GM18505 (cell line): ENCODE results near the gene RAMAC.
"Not testable (repeated sequence)": the region's sequence is repeated elsewhere in the genome, so short reads cannot be mapped to it uniquely, and the experiment has no call there.

Source experiments
- ATAC-seq: cut with Tn5 transposase; IDR thresholded peaks from one replicate; pipeline ENCODE4 v1.9.1; 2021; ENCODE audit not compliant: unreplicated experiment
- POLR2A ChIP-seq: IDR thresholded peaks from 4 replicates; pipeline ENCODE4 v1.6.1; 2011; ENCODE audit warnings: borderline replicate concordance; ENCODE audit not compliant: insufficient read depth, insufficient read length; ENCODE audit errors: extremely low read depth

The RAMAC gene

DNA sequence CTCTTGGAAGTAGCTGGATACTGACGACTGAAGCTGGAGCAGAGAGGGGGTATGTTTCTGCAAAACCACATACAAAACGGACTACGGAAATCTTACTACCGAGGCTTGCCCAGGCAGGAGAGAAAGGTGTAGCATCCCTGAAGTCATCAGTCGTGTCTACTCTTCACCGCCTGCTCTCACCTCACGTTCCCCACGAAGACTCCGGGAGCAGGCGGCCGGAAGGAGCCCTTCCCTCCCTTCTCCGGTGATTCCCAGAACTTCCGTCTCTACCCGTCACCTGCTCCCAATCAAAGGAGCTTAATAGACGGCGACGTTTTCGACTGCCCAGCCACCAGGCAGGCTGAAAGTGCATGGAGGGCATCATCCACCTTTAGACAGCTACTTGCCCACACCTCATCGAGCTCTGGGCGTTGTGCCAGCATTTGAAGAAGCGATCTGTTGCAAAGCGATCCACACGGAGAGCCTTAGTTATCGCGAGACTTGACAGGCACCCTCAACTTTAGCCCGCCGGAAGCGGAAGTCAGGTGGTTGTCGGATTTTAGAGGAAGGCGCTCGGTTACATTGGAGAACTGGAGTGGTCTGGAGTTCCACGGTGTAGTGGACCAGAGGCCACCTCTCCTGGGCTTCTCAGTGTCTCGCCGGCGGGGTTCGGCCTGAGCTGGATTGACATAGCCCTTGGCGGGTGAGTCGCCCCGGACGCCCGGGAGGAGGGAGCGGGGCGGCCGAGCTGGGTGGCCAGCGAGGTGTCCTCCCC lies at the start of gene RAMAC:
Gene RAMAC, plus strand, starts transcription at position 523 of the 754 bp plus-strand sequence. CDS start 2,809 bp downstream, outside the sequence.
- peak; percentile 84 for ATAC-seq
- peak; percentile 77 for TF ChIP-seq POLR2A

DNA sequence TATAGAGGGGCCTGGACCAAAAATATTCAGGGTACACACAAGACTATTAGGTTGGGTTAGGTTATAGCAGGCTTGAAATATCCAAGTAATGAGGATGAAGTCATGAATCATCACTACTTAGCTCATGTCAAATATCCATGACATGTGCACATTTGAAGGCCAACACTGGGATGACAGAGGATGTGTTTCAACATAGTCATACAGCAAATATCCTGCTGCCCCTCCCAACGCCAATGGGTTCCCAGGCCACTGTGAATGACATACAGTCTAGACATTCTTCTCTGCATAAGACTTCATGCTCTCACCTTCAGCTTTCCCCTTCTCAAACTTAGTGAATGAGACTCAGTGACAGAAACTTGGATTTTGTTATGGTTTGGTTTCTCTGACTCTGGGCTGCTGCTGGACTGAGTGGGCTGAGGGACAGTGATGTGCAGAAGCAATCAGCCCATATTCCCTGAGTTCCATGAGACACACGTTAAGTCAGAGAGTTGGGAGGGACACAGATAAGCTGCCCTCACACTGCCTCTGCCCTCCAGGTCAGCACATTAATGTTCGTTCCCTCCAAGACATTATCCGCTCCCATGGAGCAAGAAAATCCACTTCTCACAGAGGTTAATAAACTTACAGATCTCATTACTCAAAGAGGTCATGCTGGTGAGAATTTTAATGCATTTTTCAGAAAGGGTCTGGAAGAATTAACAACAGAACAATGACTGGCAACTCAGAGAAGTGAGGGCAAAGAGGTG lies 48.9 kb upstream of the RAMAC start:
- TF ChIP-seq POLR2A: no peak
- no peak for ATAC-seq

DNA sequence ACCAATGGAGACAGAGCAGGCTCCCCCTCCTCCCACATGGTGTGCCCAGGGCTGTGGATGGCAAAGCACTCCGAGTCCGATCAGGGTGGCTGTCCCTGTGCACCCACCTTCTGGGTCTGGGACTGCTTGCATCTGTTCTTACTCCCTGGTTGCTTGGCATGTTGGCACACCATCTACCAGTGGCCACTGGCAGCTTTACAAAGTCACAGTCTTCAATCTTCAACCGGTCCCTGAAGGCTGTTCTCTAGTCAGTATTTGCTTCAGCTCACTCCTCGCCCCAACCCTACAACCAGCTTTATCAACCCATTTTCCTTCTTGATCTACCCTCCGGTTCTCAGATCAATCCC lies 48.3 kb upstream of the RAMAC start:
- TF ChIP-seq POLR2A: no peak
- ATAC-seq: no peak

DNA sequence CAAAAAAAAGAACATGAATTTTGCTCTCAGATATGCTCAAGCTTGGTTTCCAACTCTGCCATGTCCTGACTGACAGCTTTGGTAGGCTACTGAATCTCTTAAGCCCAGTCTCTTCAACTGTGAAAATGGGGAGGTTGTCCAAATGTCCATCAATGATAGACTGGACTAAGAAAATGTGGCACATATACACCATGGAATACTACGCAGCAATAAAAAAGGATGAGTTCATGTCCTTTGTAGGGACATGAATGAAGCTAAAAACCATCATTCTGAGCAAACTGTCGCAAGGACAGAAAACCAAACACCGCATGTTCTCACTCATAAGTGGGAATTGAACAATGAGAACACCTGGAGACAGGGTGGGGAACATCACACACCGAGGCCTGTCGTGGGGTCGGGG lies 46.3 kb upstream of the RAMAC start:
- ATAC-seq: not testable (repeated sequence)

DNA sequence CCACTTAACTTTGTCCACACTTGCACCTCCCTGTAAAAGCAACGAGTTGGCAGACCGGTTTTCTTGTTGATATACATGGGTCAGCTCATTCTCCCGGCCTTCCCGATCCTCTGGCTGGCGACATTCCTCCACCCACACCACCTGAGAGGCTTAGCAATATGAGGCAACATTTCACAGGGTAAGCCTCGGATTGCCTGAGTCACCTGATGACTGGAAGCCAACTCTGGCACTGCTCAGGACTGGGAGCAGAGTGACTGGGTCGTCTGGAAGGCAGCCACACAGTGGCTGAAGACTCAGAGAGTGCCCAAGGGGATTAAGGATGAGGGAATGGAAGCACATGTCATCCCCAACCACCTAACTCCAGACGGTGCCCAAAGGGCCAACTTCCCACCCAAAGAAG lies 43.3 kb upstream of the RAMAC start:
- no peak for TF ChIP-seq POLR2A
- ATAC-seq: no peak

DNA sequence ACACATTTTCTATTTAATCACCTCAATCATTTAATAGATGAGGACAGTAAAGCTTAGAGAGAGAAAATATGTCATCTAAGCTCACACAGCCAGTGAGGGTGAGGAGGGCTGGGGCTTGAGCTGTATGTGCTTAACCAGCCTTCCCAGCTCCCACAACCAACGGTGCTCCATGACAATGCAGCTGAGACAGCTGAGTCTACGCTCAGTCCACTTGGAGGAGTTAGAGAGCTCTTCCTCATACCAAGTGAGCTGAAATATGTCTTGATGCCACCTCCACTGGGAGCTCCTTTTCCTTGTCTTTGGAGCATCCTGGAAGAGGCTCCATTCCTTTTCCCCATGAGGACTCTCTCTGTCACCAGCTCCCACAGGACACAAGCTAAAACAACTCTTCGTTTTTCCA lies 42.8 kb upstream of the RAMAC start:
- TF ChIP-seq POLR2A: no peak
- ATAC-seq: no peak

DNA sequence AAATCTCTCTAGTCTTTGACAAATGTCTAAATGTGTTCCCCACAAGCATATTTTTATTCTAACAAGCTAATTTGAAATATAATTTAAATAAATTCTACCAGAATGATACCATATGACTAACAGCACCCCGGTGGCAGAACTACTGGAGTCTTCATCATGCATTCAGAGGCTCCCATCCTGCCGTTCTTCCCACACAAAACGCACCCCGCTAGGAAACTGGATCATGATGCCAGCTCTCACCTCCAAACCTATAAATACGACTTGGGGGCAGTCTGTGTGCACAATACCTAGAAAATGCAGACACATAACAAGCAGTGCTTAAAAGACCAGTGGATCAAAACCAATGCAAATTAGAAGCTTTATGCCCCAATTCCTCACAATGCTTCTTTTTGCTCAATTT lies 42.0 kb upstream of the RAMAC start:
- TF ChIP-seq POLR2A: no peak
- no peak for ATAC-seq

DNA sequence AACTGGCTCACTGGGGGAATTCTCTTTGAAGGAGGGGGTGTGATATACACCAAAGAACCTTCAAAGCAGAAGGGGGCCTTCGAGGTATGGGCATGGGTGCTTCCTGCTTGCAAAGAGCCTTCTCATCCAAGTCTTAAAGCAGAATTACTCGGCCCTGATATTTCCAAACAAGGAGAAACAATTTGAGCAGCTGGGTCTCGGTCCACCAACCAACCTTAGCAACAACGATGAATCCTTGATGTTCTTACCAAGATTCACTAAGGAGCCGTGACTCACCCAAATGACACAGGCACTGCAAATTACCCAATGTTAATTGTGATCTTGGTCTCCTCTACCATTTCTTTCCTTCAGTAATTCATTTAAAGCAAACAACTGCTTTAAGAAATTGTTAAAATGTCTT lies 41.2 kb upstream of the RAMAC start:
- no peak for ATAC-seq
- TF ChIP-seq POLR2A: no peak

DNA sequence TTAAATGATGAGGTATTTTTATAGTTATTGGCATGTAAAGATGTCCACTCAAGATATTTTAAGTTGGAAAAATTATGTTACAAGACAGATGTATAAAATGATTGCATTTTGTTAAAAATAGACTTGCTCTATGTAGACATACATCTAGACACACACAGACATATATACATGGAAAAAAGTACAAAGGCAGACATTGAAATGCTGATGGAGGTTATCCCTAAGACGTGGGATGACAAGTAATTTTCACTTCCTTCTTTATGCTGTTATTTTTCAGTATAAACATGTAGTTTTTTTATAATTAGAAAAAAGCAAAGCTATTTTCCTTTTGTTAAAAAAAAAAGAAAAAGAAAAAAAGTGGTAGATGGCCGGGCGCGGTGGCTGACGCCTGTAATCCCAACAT lies 40.7 kb upstream of the RAMAC start:
- no peak for TF ChIP-seq POLR2A

DNA sequence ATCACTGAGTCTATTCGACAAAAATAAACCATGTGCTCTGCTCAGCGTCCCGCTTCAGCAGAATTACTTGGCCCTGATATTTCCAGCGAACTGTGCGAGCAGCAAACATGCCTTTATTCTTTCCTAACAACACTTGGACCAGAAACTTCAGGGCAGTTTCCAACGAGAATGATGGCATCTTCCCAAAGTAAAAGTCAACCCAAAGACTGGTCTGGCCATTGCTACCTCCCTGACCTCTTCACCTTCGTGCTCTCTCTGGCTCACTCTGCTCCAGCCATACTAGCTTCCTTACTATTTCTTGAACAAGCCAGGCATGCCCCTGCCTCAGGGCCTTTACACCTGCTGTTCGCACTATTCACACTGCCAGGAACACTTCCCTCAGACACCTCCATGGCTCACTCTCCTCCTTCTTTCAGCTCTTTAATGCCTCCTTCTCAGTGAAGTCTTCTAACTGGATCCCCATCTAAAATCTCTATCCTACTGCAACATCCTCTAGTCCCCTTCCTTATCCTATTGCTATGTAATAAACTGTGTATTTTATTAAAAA lies 39.8 kb upstream of the RAMAC start:
- ATAC-seq: no peak
- no peak for TF ChIP-seq POLR2A

More for the DNA sequence above, 40.7 kb upstream of the RAMAC start:
- ATAC-seq: no peak

DNA sequence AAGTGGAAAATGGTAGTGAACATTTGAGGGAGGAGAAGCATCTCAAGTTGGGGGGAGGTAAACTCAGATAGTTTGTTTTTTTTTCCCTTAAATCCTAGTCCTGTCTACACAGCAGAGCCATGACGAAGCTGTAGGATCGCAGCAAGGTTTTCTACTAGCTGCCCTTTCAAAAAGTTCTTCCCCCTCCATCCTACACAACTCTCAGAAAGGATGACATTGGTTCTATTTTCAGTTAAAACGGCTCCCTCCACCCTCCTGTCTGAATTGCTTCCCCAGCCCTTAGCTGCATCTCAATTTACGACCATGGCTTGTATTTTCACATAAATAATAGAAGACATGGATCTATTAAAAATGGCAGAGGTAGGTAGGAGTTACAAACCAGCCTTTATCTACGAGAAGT lies 35.7 kb upstream of the RAMAC start:
- no peak for TF ChIP-seq POLR2A
- ATAC-seq: peak; percentile 11

DNA sequence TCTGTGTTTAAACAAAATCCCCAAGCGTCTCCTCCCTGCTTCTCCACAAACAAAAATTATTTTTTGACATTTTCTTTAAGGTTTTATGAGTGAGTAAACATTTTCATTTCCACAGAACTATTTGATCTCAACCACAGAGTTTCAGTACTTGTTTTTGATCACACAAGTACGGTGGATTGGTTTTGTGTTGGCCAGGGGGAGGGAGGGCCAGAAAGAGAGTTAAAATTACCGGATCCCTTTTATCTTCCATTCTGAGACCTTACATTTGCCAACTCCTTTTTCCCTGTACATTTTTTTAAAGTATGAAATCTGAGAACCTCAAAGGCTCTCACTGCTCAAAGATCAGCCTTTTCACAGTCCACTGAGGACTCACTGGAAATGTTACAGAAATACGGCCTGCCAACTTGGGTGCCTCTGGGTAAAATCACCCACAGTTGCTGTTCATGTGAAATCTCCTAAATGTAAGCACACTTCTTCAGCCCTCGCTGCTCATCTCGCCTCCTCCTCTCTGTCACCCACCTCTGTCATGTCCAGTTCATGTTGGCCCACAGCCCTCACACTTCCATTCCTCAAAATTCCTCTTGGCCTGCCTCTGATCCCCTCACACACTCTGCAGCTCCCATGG lies 35.2 kb upstream of the RAMAC start:
- no peak for TF ChIP-seq POLR2A
- peak; percentile 50 for ATAC-seq

DNA sequence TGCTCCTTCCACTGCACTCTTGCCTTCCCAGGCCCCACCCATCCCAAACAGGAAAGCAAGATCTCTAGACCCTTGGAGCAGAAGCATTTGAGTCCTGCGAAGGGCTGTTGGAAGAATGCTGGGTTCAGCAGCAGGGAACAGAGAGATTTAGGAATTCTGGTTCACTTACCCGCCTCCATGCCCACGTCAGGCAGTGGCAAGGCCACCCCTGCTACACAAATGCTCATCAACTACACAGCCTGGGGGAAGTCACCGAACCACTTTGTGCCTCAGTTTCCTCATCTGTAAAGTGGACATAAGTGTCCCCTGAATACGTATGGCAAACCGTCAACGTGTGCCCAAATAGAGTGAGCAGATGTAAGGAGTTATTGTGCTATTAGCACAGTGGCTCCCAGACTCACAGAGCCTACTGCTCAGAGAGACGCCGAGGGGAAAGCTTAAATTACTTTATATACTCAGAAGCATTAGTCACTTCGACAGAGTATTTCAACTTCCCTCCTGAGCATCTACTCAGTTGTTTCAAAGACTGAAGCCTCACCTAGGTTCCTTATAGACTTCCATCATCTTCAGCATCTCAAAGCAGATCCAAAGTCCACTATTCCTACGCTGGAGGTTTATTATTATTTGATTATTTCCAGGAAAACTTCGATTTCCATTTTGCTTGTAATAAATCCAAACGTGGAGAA lies 34.4 kb upstream of the RAMAC start:
- ATAC-seq: no peak
- TF ChIP-seq POLR2A: no peak
